HEK293T (cell line): ENCODE measurements around the gene ZNRD2.

Experiments used
- ARNT ChIP-seq: fragments of 450-650 bp; IDR thresholded peaks from 2 replicates; pipeline ENCODE4 v1.6.1; 2017; ENCODE audit warnings: mild to moderate bottlenecking
- BHLHE40 ChIP-seq: fragments of 450-650 bp; IDR thresholded peaks from 2 replicates; pipeline ENCODE4 v1.6.1; 2016; ENCODE audit warnings: mild to moderate bottlenecking, moderate library complexity, borderline replicate concordance
- CTBP1 ChIP-seq: fragments of 450-650 bp; IDR thresholded peaks from 2 replicates; pipeline ENCODE4 v1.6.1; 2016; ENCODE audit warnings: borderline replicate concordance
- ELF4 ChIP-seq: fragments of 450-650 bp; IDR thresholded peaks from 2 replicates; pipeline ENCODE4 v1.6.1; 2017; ENCODE audit warnings: antibody characterized with exemption
- FOXK2 ChIP-seq: fragments of 450-650 bp; IDR thresholded peaks from 2 replicates; pipeline ENCODE4 v1.6.1; 2016; ENCODE audit warnings: mild to moderate bottlenecking
- FOXM1 ChIP-seq: fragments of 450-650 bp; IDR thresholded peaks from 2 replicates; pipeline ENCODE4 v1.6.1; 2017; ENCODE audit warnings: mild to moderate bottlenecking, borderline replicate concordance
- HDGF ChIP-seq: fragments of 450-650 bp; IDR thresholded peaks from 2 replicates; pipeline ENCODE4 v1.6.1; 2017; ENCODE audit warnings: antibody characterized with exemption, borderline replicate concordance
- LEF1 ChIP-seq: fragments of 450-650 bp; IDR thresholded peaks from 2 replicates; pipeline ENCODE4 v1.6.1; 2017; ENCODE audit warnings: mild to moderate bottlenecking, borderline replicate concordance
- SUZ12 ChIP-seq: fragments of 450-650 bp; IDR thresholded peaks from 2 replicates; pipeline ENCODE4 v1.6.1; 2016; ENCODE audit warnings: mild to moderate bottlenecking
- TARDBP ChIP-seq: fragments of 450-650 bp; IDR thresholded peaks from 2 replicates; pipeline ENCODE4 v1.6.1; 2016
- ZNF384 ChIP-seq: fragments of 450-650 bp; IDR thresholded peaks from 2 replicates; pipeline ENCODE4 v1.6.1; 2016
- TF ChIP-seq, protein P1 (sequence below): fragments of 450-650 bp; IDR thresholded peaks from 2 replicates; pipeline ENCODE4 v1.6.1; 2016

DNA sequence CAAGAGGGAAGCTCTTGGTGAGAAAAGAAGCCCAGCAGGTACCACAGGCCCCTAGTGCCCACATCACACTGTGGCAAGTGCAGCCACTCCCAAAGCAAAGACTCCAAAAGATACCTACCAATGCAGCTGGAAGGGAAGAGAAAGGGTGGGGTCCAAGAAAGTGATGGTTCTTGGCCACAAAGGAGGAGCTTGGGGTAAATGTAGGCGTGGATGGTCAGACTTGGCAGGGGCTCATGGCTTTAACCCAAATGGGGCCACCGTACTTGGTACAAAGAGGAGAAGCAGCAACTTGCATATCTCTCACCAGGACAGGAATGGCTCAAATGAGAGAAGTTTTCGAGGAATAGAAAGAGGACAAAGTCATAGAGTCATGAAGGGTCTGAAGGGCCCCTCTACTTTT is 39.0 kb downstream of the ZNRD2 start:
- no peak for TF ChIP-seq CTBP1
- TF ChIP-seq ARNT, result no peak
- TF ChIP-seq FOXK2, result no peak
- TF ChIP-seq, protein P1, sequence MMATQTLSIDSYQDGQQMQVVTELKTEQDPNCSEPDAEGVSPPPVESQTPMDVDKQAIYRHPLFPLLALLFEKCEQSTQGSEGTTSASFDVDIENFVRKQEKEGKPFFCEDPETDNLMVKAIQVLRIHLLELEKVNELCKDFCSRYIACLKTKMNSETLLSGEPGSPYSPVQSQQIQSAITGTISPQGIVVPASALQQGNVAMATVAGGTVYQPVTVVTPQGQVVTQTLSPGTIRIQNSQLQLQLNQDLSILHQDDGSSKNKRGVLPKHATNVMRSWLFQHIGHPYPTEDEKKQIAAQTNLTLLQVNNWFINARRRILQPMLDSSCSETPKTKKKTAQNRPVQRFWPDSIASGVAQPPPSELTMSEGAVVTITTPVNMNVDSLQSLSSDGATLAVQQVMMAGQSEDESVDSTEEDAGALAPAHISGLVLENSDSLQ, result no peak
- no peak for TF ChIP-seq SUZ12
- TF ChIP-seq ZNF384, result no peak
- no peak for TF ChIP-seq BHLHE40
- TF ChIP-seq LEF1, result no peak
- TF ChIP-seq TARDBP, result no peak
- no peak for TF ChIP-seq FOXM1
- no peak for TF ChIP-seq ELF4
- no peak for TF ChIP-seq HDGF
